PC-9 (cell line): ENCODE measurements around the gene LAMB4.

Experiments
- EZH2 ChIP-seq: fragments of 200-600 bp; sonication (generic); IDR thresholded peaks from 2 replicates; pipeline ENCODE4 v1.8.0; 2017; ENCODE audit warnings: antibody characterized with exemption, low read depth
- TF ChIP-seq, protein P1 (sequence below): fragments of 200-600 bp; sonication (generic); conservative IDR thresholded peaks from 2 replicates; pipeline ENCODE4 v1.6.1; 2017; ENCODE audit warnings: mixed run types, antibody characterized with exemption, mild to moderate bottlenecking, moderate library complexity

DNA sequence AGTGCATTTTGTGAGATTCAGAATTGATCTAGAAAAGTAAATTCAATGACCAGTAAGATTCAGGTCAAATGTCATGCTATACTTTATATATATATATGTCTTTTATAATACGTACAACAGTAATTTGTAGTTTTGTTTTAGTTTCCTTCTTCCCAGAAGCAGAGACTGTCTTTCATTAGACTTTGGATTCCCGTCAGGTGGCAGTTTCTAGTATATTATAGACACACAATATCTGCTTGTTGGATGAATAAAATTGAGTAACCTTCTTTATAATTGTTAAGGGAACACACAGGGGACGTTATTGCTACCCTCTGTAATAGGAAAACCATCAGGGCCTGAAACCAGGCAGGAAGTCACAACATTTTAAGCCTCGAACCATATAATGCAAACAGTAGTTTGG lies 121.9 kb downstream of the LAMB4 start:
- TF ChIP-seq, protein P1, sequence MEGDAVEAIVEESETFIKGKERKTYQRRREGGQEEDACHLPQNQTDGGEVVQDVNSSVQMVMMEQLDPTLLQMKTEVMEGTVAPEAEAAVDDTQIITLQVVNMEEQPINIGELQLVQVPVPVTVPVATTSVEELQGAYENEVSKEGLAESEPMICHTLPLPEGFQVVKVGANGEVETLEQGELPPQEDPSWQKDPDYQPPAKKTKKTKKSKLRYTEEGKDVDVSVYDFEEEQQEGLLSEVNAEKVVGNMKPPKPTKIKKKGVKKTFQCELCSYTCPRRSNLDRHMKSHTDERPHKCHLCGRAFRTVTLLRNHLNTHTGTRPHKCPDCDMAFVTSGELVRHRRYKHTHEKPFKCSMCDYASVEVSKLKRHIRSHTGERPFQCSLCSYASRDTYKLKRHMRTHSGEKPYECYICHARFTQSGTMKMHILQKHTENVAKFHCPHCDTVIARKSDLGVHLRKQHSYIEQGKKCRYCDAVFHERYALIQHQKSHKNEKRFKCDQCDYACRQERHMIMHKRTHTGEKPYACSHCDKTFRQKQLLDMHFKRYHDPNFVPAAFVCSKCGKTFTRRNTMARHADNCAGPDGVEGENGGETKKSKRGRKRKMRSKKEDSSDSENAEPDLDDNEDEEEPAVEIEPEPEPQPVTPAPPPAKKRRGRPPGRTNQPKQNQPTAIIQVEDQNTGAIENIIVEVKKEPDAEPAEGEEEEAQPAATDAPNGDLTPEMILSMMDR: no peak
- TF ChIP-seq EZH2: no peak
